GM12873 (cell line): Measurements from ENCODE around the gene NCS1.

Experiments used
- CTCF ChIP-seq: IDR thresholded peaks from 2 replicates; pipeline ENCODE4 v1.5.1; 2012; ENCODE audit warnings: low read depth, mild to moderate bottlenecking, moderate library complexity, low read length, control low read depth; ENCODE audit not compliant: insufficient read depth; ENCODE audit errors: missing control alignments

NCS1 gene

GRCh38 chr9:130245474-130245873 is 73.3 kb downstream of the NCS1 start:
- no peak for TF ChIP-seq CTCF

GRCh38 chr9:130246126-130246525 is 73.9 kb downstream of the NCS1 start:
- no peak for TF ChIP-seq CTCF

GRCh38 chr9:130254747-130255630 is 82.8 kb downstream of the NCS1 start:
- TF ChIP-seq CTCF = no peak

GRCh38 chr9:130255631-130256134 is 83.5 kb downstream of the NCS1 start:
- no peak for TF ChIP-seq CTCF

- no peak for TF ChIP-seq CTCF
Observed at GRCh38 chr9:130256644-130257043, 84.4 kb downstream of the NCS1 start.

- TF ChIP-seq CTCF = no peak
Observed at GRCh38 chr9:130259044-130259443, 86.8 kb downstream of the NCS1 start.

- TF ChIP-seq CTCF = no peak
Observed at GRCh38 chr9:130260816-130261765, 88.9 kb downstream of the NCS1 start.
